Measurements from ENCODE around the gene TIMP2. TPM values are rescaled to one million over a fixed set of nuclear protein-coding genes. Genes with fewer than 3 reads are reported as not detected.

Gene TIMP2
- total RNA-seq, 1 experiment from 2014 or later: 62.4 TPM

DNA sequence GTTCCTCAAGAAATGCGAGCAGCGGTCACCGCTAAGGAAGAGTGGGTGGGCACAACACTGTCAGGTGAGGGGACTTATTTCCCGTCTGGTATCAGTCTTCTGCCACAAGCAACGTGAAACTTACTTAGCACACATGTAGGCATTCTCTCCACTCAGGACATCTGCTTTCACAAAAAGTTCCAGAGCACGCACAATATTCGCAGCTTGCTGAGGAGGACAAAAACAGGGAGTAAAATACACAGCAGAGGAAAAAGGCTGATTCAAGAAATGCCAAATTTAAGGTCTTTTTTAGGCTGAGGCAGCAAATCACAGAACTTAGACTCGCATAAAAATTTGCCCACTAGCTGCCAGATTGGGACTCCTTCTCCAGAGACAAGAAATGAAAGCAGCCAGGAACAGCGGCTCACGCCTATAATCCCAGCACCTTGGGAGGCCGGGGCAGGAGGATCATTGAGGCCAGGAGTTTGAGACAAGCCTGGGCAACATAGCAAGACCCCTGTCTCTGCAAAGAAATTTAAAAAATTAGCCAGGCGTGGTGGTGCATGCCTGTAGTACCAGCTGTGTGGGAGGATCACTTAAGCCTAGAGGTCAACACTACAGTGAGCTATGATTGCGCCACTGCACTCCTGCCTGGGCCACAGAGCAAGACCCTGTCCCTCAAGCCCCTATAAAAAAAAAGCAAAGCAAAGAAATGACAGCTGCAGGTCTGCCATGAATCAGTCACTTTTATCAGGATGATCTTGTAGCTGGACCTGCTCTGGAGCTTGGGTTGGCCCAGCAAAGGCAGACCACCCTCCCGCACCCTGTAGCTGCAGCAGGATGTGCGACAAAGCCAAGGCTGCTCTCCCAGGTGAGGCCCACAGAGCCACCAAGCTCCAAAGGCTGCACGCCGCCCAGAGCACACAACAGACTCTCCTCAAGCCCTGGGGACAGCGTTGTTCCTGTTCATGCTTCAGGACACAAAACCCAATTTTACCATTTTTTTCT lies 105.1 kb downstream of the TIMP2 start:
- H3K27ac ChIP-seq (ENCODE audit: low read length): no peak overlapping the region
- H3K36me3 ChIP-seq (ENCODE audit: control insufficient read depth, insufficient read depth, low read length): peaks cover 19% of the 10 kb centered on the region
- no peak overlapping the region for H3K4me3 ChIP-seq (ENCODE audit: low read depth in 2 of 2, low read length in 2 of 2)
- DNase-seq (ENCODE audit: low read depth, low spot score): no peak
- ChIA-PET CTCF (interaction anchor here (0.6 kb wide), 1 partner anchor 224 kb away, joined by 4 read pairs; no protein-coding TSS in a partner anchor), POLR2A (no interaction called here)
- H3K27me3 ChIP-seq (ENCODE audit: control insufficient read depth, insufficient read depth, low read length): no peaks in the 10 kb centered on the region
- no peaks in the 10 kb centered on the region for H3K9me3 ChIP-seq (ENCODE audit: control insufficient read depth, insufficient read depth, low read depth, low read length)
- intact Hi-C loops (cut with micrococcal nuclease; ENCODE audit: unreplicated experiment): no loop called here
- no peak for ATAC-seq
- TF ChIP-seq, protein P1, sequence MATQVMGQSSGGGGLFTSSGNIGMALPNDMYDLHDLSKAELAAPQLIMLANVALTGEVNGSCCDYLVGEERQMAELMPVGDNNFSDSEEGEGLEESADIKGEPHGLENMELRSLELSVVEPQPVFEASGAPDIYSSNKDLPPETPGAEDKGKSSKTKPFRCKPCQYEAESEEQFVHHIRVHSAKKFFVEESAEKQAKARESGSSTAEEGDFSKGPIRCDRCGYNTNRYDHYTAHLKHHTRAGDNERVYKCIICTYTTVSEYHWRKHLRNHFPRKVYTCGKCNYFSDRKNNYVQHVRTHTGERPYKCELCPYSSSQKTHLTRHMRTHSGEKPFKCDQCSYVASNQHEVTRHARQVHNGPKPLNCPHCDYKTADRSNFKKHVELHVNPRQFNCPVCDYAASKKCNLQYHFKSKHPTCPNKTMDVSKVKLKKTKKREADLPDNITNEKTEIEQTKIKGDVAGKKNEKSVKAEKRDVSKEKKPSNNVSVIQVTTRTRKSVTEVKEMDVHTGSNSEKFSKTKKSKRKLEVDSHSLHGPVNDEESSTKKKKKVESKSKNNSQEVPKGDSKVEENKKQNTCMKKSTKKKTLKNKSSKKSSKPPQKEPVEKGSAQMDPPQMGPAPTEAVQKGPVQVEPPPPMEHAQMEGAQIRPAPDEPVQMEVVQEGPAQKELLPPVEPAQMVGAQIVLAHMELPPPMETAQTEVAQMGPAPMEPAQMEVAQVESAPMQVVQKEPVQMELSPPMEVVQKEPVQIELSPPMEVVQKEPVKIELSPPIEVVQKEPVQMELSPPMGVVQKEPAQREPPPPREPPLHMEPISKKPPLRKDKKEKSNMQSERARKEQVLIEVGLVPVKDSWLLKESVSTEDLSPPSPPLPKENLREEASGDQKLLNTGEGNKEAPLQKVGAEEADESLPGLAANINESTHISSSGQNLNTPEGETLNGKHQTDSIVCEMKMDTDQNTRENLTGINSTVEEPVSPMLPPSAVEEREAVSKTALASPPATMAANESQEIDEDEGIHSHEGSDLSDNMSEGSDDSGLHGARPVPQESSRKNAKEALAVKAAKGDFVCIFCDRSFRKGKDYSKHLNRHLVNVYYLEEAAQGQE (IDR thresholded peaks at IDR 0.05; ENCODE audit: insufficient read depth in 1 of 2, low read depth in 2 of 2, low read length in 1 of 2): no peak
- TF ChIP-seq POLR2AphosphoS5 (IDR thresholded peaks at IDR 0.05; ENCODE audit: low read depth, low read length) (no peak), SIN3A (IDR thresholded peaks at IDR 0.05; ENCODE audit: borderline replicate concordance, insufficient read depth, low read depth, low read length) (no peak), TCF7L2 (IDR thresholded peaks at IDR 0.05; ENCODE audit: low read depth, low read length) (no peak)
- TF ChIP-seq, protein P2, sequence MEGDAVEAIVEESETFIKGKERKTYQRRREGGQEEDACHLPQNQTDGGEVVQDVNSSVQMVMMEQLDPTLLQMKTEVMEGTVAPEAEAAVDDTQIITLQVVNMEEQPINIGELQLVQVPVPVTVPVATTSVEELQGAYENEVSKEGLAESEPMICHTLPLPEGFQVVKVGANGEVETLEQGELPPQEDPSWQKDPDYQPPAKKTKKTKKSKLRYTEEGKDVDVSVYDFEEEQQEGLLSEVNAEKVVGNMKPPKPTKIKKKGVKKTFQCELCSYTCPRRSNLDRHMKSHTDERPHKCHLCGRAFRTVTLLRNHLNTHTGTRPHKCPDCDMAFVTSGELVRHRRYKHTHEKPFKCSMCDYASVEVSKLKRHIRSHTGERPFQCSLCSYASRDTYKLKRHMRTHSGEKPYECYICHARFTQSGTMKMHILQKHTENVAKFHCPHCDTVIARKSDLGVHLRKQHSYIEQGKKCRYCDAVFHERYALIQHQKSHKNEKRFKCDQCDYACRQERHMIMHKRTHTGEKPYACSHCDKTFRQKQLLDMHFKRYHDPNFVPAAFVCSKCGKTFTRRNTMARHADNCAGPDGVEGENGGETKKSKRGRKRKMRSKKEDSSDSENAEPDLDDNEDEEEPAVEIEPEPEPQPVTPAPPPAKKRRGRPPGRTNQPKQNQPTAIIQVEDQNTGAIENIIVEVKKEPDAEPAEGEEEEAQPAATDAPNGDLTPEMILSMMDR (IDR thresholded peaks at IDR 0.05): no peak
- in situ Hi-C loops (cut with HindIII; ENCODE audit: low pct_unique_long_range_greater_than_20kb, low sequenced_read_pairs): no loop called here
- no peaks in the 10 kb centered on the region for H3K4me1 ChIP-seq (ENCODE audit: control insufficient read depth, insufficient read depth, low read length)
- no TSS peak for BruUV-seq (replicated peaks)

DNA sequence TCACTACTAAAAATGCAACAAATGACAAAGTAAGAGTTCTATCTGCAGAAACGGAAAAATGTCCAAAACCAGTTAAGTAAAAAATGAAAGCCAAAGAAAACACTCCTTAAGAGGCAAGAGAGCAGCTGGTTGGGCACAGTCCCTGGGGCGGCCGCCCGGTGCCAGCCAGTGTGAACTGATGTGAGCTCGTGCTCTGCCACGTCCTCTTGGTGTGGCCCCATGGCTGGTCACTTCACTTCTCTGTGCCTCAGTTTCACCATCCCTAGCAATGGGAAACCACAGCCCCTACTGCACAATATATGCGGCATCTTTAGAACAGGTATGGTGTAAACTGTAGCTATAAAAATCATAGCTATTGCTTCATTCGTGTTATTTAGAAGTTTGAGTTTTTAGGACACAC lies 105.8 kb downstream of the TIMP2 start:
- no TSS peak for BruUV-seq (replicated peaks)
- Histone ChIP-seq H3K4me1 (ENCODE audit: control insufficient read depth, insufficient read depth, low read length) (no peaks in the 10 kb centered on the region), H3K36me3 (ENCODE audit: control insufficient read depth, insufficient read depth, low read length) (peaks cover 16% of the 10 kb centered on the region), H3K4me3 (ENCODE audit: low read depth in 2 of 2, low read length in 2 of 2) (no peak overlapping the region), H3K27ac (ENCODE audit: low read length) (no peak overlapping the region), H3K9me3 (ENCODE audit: control insufficient read depth, insufficient read depth, low read depth, low read length) (no peaks in the 10 kb centered on the region), H3K27me3 (ENCODE audit: control insufficient read depth, insufficient read depth, low read length) (no peaks in the 10 kb centered on the region)
- CTCF ChIA-PET: no interaction called here
- POLR2A ChIA-PET: no interaction called here
- DNase-seq (ENCODE audit: low read depth, low spot score): no peak
- intact Hi-C loops (cut with micrococcal nuclease; ENCODE audit: unreplicated experiment) (no loop called here), in situ Hi-C loops (cut with HindIII; ENCODE audit: low pct_unique_long_range_greater_than_20kb, low sequenced_read_pairs) (no loop called here)
- TF ChIP-seq, protein P1 (IDR thresholded peaks at IDR 0.05; ENCODE audit: insufficient read depth in 1 of 2, low read depth in 2 of 2, low read length in 1 of 2): no peak
- TF ChIP-seq, protein P2 (IDR thresholded peaks at IDR 0.05): no peak
- no peak for TF ChIP-seq POLR2AphosphoS5 (IDR thresholded peaks at IDR 0.05; ENCODE audit: low read depth, low read length)
- TF ChIP-seq SIN3A (IDR thresholded peaks at IDR 0.05; ENCODE audit: borderline replicate concordance, insufficient read depth, low read depth, low read length): no peak
- TF ChIP-seq TCF7L2 (IDR thresholded peaks at IDR 0.05; ENCODE audit: low read depth, low read length): no peak
- ATAC-seq: no peak
